HG03159 (cell line): ENCODE measurements around the gene APOH.
A peak's percentile ranks its signal among the peaks of the same experiment; 100 is the strongest.
"Not testable (repeated sequence)": the region's sequence is repeated elsewhere in the genome, so short reads cannot be mapped to it uniquely, and the experiment has no call there.

ENCODE experiments used
- ATAC-seq: cut with Tn5 transposase; IDR thresholded peaks from one replicate; pipeline ENCODE4 v1.9.1; 2021; ENCODE audit warnings: mild to moderate bottlenecking, moderate library complexity; ENCODE audit not compliant: unreplicated experiment

Gene APOH, protein sequence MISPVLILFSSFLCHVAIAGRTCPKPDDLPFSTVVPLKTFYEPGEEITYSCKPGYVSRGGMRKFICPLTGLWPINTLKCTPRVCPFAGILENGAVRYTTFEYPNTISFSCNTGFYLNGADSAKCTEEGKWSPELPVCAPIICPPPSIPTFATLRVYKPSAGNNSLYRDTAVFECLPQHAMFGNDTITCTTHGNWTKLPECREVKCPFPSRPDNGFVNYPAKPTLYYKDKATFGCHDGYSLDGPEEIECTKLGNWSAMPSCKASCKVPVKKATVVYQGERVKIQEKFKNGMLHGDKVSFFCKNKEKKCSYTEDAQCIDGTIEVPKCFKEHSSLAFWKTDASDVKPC

DNA sequence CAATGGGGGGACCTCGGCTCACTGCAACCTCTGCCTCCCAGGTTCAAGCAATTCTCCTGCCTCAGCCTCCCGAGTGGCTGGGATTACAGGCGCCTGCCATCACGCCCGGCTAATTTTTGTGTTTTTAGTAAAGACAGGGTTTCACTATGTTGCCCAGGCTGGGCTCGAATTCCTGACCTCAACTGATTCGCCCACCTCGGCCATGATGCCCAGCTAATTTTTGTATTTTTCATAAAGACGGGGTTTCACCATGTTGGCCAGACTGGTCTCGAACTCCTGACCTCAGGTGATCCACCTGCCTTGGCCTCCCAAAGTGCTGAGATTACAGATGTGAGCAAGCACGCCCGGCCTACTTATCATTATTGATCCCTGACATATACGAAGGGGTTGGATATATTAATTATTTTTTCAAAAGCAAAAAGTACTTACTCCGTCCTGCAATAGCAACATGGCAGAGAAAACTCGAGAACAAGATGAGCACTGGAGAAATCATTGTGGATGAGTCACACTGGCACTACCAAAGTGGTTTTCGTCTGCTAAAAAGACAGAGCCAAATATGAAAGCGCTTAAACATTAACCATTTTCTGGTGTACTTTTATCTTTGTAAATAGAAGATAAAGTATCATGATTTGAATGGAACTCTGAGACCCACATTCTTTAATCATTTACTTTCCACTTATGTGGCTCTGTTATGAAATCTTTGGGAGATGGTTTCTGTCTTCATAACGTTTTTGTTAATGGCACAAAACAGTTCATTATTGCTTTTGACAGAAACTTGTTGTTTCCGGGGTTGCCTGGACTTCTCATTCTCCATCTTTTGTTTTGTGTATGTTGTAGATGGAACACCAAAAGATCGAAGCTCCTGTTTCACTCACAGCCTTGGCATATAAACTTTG is at the start of gene APOH:
Gene APOH (minus strand): TSS at position 529 of the 896 bp plus-strand sequence. CDS start 36 bp downstream, at position 493.
- ATAC-seq, result no peak

DNA sequence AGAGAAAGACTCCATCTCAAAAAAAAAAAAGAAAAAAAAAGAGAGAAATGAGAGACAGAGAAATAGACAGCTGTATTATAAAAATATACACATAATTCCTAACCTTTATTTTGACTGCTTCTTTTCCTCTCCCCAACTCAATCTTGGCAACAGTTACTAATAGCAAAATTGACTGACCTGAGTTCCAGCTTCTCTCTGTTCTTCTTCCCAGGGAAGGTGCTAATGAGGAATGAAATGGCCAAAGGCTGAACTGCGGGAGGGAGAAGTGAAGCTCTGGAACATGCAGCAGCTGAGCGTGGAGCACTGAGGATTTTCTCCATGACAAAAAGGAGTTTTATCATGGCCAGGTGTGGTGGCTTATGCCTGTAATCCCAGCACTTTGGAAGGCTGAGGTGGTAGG is 48.0 kb upstream of the APOH start:
- no peak for ATAC-seq

DNA sequence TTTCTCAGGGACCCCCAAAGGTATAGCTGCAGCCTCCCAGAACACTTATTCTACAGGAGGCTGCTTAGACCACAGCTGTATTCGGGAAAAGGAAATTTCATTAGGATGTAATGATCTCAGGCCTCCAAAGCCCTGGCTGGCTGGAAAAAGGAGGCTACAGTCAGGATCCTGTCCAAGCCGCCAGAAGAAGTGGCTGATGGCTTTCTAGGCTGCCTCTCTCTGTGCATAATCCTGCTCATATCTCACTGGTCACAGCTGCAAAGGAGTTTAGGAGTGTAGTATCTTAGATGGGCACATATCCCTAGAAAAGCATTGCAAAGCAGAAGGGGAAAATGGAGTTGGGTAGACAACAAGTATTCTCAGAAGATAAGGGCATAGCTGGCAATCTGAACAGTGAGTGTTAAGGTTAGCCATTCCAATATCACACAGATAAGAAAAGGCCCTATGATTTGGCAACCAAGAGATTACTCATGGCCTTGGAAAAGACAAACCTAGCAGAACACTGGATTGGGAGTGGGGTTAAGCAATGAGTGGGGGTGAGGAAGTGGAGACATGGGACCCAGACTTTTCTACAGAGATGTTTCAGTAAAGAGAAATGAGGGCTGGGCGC is 47.2 kb upstream of the APOH start:
- no peak for ATAC-seq

DNA sequence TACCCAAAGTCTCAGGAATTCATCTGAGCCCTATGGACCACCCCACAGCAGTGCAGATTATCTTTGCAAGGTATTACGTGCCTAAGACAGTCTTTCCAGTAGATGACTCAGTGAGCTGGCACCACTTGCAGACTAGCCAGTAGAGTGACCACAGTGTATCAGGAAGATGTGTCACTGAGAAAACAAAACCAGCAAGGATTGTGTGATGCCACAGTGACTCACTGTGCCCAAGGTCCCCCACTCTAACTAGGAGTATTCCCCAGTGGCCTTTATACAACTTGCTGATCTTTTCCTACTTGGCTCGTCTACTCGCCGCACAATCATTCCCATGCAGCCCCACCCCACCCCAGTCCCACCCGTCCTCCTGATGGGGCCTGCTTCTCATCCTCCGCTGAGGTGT is 46.4 kb upstream of the APOH start:
- no peak for ATAC-seq

DNA sequence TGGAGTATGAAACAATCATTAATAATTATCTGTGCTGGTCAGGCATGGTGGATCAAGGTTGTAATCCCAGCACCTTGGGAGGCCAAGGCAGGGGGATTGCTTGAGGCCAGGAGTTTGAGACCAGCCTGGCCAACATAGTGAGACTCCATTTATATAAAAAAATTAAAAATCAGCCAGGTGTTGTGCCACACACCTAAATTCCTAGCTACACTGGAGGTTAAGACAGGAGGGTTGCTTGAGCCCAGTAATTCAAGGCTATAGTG is 44.3 kb upstream of the APOH start:
- ATAC-seq, result no peak

DNA sequence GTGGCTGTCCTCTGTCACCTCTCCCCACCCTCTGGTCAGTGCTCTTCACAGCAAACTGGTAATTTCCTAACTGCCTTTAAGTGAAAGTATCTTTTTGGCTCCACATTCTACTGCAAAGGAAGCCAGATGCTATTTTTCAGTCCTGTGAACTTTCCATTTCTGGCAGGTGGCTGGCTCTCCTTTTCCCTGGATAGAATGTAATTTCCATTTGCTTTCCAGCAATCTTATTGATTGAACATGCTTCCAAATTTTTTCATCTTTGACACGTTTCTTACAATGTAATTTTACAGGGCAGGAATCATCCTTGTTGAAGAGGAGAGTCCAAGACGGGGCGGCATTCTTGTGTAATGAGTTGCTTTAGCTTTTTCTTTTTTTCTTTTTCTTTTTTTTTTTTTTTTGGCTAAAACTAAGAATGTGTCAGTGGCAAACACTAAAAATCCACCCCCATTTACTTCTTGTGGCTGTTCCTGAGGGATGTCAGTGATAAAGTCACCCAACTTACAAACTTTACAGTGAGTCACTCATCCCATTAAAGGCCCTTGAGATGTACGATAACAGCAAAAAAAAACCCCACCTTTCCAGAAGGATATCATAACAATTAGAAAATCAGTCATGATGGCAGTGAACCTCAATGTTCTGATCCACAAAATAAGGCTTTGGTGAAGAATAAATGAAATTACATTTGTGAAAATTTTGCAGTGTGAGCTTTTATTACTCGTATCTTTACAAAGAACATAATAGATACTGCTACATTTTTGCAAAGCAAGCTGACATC is 43.8 kb upstream of the APOH start:
- ATAC-seq, result no peak

DNA sequence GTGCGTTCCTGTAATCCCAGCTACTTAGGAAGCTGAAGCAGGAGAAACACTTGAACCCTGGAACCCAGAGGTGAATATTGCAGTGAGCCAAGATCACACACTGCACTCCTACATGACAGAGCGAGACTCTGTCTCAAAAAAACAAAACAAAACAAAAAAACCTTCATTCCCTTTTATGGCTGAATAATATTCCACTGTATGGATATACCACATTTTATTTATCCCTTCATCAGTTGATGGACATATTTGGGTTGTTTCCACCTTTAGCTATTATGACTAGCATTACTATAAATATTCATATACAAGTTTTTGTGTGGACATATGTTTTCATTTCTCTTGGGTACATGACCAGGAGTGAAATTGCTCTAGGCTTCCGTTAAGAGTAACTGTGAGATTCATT is 42.3 kb upstream of the APOH start:
- ATAC-seq, result no peak

DNA sequence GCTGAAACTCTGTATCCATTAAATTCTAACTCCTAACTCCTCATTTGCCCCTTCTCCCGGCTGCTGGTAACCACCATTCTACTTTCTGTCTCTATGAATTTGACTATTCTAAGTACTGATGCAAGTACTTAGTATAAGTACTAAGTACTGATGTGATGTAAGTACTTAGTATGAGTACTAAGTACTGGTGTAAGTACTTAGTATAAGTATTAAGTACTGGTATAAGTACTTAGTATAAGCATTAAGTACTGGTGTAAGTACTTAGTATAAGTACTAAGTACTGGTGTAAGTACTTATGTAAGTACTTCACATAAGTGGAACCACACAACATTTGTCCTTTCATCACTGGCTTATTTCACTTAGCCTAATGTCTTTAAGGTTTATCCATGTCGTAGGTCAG is 40.9 kb upstream of the APOH start:
- no peak for ATAC-seq

DNA sequence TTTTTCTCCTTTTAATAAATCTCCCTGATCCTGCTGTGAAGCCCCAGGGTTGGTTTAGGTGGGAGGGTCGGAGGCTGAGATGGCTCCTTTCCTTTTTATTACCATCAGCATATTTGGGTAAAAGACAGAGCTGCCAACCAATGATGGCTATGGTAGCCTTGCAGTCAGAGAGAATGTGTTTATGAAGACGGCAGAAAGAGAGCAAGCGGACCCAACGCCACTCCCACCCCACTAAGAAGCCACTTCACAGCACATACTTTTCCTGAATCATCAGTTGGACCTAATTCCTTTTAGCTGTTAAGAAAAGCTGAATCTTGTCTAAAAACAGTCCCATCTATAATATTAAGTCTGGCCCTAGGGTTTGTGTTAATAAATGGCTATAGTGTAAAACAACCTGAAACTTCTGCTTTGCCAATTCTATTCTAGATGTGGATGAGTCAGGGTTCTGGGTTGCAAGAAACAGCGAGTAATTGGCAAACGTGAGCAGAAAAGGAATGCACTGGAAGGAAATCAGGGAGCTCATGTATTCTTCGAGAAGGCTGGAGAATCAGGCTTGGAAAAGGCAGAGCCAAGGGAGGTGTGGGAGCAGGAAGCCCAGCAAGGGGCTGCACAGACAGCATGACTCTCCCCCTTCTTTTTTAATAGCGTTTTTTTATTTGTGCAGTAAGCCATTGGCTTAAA is 39.2 kb upstream of the APOH start:
- no peak for ATAC-seq

DNA sequence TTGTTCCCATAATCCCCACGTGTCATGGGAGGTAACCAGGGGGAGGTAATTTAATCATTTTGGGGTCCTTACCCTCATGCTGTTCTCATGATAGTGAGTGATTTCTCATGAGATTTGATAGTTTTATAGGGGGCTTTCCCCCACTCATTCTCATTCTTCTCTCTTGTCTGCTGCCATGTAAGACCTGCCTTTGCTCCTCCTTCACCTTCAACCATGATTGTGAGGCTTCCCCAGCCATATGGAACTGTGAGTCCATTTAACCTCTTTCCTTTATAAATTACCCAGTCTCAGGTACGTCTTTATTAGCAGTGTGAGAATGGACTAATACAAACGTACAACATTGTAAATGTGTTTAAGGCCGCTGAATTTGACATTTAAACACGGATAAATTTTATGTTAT is 35.5 kb upstream of the APOH start:
- ATAC-seq, result no peak

DNA sequence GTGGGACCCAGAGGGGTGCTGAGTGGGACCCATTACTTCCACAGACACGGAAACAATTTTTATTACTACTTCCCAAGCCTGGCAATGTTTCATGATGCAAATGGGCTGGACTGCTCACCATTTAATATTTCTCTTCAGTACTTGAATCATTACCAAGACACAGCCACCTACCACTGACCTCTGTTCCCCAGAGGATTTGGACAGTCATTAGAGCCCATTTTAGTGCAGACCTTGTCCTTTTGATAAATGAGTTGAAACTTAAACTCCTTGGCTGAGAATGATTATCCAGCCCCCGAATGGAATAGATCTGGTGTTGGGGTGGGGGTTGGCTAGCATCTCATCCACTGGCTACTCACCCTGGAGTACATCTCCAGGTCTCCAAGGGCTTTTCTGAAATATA is 33.6 kb upstream of the APOH start:
- no peak for ATAC-seq

DNA sequence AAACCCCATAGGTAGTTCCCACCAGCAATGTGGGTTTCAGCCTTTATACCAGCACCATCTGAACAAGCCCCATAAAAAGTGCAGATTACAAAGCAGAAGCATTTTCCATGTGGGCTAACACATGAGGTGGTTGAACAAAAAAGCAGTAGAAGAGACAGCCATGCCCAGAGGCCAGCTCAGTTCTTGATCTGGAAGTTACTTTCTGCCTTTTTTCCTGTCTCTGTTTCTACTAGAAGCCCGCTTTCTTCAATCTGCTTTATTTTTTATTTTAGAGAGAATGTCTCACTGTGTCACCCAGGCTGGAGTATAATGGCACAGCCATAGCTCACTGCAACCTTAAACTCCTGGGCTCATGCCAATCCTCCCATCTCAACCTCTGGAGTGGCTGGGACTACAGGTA is 31.5 kb upstream of the APOH start:
- no peak for ATAC-seq

DNA sequence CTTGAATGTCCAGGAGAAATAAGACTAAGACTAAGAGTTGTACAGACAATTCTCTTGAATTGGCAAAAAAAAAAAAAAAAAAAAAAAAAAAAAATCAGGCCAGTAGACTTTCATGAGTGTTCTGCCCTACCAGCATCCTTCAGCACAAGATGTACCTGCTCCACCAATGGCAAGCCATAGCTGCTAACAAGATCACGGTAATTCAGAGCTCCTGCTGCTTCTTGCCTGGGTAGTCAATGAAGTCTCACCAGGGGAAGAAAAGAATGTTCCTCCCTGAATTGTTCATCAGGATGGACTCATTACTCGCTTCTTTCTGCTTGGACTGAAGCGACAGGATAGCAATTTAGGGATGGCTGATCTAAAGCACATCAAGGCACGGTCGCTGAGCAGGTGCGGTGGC is 31.1 kb upstream of the APOH start:
- ATAC-seq, result no peak

DNA sequence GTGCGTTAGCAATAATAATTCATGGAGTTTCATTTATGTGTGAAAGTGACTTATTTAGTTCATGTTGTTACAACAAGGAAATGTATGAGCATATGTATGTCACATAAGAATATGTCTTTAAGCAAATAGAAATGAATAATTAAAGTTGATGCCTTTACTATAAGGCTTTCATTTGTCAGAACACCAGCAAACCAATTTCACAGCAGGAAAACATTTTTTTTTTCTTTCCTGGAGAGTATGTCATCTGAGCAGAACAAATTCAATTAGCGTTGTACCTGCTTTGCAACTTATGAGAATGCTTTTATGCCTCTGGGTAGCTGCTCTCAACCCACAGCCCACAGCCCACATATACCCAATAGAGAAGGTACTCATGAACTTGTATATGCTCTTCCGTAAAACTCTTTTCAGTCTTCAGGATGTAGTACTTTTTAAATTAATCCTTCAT is 26.3 kb upstream of the APOH start:
- no peak for ATAC-seq

DNA sequence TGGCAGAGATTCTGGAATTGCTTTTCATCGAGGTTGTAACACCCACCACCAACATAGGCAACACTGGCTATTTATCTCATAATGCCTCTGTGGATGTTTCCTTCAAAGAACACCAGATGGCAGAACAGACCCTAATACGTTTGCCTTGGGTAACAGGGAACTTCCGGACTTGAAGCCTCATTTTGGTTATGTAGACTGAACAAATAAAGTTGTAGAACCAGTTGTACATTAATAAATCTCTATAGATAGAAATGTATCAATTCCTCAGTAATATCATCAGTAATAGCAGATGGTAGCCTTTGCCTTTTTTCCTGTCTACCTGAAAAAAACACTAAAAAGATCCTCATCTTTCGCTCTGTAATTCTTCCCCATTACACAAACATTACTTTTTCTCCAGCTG is 25.9 kb upstream of the APOH start:
- ATAC-seq, result peak; percentile 70

DNA sequence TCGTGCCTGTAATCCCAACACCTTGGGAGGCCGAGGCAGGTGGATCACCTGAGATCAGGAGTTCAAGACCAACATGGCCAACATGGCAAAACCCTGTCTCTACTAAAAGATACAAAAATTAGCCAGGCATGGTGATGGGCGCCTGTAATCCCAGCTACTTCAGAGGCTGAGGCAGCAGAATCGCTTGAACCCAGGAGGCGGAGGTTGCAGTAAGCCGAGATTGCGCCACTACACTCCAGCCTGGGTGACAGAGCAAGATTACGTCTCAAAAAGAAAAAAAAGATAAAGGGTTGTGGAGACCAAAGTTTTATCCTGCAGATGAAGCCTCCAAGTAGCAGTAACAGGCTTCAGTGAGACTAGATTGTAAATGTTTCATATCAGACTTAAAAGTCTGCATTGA is 24.2 kb upstream of the APOH start:
- ATAC-seq, result not testable (repeated sequence)

DNA sequence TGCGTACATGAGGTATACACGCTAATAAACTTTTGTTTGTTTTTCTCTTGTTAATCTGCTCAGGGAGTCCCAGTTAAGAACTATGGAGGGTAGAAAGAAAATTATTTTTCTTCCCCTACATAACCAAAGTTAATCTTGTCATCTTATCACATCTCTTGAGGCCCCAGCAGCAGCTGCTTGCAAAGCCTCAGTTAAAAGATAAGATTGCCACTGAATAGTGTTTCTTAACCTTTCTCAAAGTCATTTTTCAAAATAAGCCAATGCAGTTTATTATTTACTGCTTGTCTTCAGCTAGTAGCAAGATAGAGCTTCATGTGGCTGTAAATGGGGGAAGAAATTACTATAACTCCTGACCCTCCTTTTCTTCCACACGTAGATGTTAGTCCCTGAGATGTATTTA is 21.5 kb upstream of the APOH start:
- no peak for ATAC-seq

DNA sequence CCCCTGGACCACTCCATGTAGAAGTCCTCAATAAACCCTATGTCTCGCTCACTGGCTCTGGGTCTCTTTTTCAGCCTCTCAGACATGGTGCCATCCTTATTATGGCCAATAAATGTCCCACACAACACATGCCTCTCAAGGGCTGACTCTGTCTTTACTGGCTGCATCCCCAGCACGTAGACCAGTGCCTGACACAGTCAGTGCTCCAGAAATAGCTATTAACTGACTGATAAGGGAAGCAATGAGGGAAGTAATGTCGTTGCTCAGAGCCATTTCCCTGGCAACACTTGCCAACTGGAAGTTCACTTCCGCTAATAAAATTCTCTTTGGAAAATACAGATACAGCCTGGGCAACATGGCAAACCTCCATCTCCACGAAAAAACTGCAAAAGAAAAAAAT is 19.1 kb upstream of the APOH start:
- ATAC-seq, result no peak

DNA sequence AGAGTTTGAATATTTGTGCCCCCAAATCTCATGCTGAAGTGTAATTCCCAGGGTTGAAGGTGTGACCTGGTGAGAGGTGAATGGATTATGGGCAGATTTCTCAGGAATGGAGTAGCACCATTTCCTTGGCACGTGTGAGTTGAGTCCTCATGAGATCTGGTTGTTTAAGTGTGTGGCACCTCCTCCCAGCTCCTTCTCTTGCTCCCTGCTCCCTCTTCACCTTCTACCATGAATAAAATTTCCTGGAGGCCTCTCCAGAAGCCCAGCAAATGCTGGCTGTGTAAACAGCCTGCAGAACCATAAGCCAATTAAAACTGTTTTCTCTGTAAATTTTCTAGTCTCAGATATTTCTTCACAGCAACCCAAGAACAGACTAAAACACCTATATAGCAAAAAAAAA is 12.6 kb upstream of the APOH start:
- ATAC-seq, result no peak

DNA sequence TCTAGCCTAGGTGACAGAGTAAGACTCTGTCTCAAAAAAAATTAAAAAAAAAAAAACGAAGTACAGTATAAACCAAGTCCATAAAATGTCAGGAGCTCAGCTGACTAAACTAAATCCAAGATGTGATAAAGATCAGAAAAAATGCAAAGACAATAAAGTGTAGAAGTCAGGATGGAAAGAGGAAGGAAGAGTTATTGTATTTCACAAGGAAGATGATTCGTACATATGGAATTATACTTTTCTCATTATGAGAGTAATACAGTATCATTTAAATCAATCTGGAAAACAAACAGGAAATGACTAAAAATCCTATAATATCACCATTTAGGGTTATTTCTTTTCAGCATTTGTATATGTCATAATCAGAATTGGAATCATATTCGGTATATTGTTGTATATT is 11.4 kb upstream of the APOH start:
- no peak for ATAC-seq

DNA sequence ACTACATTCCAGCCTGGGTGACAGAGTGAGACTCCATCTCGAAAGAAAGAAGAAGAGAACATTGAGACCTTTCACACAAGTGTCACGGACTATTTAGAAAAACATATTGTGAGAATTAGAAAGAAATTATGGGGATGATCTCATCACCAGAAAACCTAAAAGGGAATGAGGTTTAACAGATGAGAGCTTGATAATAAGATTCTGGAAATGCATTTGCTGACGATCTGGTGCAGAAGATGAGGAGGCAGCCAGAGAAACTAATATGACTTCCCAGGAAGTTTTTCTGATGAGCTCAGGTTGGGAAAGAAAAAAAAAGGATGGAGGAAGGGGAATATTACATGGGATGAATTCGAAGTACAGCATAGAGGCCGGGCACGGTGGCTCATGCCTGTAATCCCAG is 10.8 kb upstream of the APOH start:
- ATAC-seq, result no peak
